NCI-H2227 (cell line): Measurements from ENCODE around the gene CCDC107.

ENCODE experiments used
- DNase-seq: peaks from one replicate; lab custom pipeline; 2025; ENCODE audit not compliant: unreplicated experiment; lab: John Stamatoyannopoulos, UW

The CCDC107 gene

DNA sequence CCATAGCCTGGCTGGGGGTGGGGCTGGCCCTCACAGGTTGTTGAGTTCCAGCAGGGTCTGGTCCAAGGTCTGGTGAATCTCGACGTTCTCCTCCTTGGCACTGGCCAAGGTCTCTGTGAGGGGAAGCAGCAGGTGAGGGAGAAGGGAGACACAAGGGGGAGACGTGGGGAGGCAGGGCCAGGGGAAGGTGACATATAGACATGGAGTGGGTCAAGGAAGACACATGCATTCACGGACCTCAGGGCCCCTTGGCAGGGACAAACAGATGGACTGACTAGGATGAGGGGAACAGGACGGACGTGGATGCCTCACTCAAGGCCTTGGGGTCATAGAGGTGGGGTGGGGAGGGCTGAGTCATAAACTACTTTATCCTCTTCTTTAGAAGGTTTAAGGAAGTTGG, 24.0 kb downstream of the CCDC107 start:
- no peak for DNase-seq

DNA sequence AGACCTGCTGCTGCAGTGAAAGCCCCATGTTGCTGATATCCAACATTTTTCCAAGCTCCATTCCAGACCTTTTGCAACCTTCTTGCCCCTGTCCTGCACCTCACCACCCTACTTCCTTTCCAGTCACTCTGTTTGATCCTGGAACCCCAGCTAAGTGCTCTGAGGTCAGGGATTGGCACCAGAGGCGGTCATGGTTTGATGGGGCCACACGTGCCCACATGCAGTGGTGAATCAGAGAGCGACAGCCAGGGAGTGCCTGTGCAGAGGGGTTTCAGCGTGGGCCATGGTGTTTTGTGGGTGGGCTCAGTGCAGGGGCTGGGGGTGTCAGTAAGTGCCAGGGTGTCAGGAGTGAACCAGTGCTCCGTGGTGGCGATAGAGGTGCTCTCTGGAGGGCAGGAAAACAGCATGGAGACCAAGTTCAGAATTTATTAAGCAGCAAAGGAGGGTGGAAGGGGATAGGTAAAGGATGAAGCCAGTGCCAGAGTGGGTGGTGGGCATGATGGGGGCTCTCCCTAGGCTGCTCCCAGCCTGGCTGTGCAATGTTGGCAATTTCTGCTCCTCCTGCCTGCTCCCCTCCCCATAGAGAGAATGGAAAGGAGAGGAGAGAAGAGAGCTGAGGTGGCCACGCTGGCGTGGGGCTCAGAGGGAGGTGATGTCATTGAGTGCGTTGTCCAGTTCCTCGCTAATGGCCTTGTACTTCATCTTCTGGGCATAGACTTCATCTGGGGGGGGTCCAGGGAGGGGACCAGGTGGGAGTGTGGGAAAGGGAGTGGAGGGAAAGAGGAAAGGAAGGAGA, 24.6 kb downstream of the CCDC107 start:
- DNase-seq: no peak

GRCh38 chr9:35683323-35683722, 25.2 kb downstream of the CCDC107 start:
- DNase-seq: no peak

GRCh38 chr9:35684921-35685320, 26.8 kb downstream of the CCDC107 start:
- DNase-seq: no peak

DNA sequence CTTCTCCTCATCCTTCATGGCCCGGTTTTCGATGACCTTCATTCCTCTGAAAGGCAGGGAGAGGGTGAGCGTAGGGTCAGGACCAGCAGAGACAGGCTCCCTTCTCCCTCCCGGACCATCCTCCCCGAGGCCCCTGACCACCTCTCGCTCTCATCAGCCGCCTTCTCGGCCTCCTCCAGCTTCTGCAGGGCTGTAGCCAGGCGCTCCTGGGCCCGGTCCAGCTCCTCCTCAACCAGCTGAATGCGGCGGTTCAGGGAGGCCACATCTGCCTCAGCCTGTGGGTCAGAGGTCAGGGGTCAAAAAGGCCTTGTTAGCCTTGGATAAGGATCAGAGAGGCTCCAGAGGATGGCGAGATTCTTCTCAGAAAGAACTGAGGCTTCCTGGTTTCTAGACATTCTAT, 27.4 kb downstream of the CCDC107 start:
- DNase-seq: no peak

DNA sequence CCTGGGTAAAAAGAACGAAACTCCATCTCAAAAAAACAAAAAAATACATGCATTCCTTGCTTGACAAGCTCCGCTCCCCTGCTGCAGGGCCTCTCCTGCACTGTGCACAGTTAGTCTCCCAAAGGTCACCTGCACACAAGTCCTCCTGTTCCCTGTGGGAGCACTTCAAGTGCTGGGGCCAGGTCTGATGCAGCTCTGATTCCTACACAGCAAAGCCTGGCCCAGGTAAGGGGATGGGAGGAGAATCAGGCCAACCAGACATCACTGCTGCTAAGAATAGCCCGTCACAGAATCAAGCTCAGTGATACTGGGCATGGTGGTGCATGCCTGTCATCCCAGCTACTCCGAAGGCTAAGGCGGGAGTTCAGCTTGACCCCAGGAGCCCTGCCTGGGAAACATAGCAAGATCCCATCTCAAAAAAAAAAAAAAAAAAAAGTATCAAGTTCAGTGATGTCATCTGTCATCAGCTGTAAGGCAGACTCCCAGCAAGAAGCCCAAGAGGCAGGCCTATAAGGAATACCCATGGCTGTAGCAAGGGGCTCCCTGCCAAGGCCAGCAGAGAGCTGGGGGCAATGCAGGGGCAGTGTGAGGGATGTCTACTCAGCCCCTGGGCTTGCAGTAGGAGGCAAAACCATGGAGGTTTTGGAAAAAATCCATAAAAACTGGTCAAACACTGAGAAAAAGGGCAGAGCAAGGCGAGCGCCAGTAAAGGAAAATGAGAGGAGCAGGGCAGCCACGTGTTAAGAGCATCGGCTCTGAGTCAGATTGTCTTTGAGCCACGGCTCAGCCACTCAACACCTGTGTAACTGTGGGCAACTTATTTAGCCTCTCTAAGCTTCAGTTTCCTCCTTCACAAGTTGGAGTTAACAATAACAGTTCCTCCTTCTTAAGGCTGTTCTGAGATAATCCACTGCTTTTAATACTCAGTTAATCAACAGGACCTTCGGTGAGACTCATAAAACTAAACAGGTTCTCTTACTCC, 28.4 kb downstream of the CCDC107 start:
- DNase-seq: no peak

- no peak for DNase-seq
Measured at GRCh38 chr9:35687306-35687705, 29.2 kb downstream of the CCDC107 start.

- DNase-seq: no peak
Measured at GRCh38 chr9:35687972-35688557, 30.0 kb downstream of the CCDC107 start.

DNA sequence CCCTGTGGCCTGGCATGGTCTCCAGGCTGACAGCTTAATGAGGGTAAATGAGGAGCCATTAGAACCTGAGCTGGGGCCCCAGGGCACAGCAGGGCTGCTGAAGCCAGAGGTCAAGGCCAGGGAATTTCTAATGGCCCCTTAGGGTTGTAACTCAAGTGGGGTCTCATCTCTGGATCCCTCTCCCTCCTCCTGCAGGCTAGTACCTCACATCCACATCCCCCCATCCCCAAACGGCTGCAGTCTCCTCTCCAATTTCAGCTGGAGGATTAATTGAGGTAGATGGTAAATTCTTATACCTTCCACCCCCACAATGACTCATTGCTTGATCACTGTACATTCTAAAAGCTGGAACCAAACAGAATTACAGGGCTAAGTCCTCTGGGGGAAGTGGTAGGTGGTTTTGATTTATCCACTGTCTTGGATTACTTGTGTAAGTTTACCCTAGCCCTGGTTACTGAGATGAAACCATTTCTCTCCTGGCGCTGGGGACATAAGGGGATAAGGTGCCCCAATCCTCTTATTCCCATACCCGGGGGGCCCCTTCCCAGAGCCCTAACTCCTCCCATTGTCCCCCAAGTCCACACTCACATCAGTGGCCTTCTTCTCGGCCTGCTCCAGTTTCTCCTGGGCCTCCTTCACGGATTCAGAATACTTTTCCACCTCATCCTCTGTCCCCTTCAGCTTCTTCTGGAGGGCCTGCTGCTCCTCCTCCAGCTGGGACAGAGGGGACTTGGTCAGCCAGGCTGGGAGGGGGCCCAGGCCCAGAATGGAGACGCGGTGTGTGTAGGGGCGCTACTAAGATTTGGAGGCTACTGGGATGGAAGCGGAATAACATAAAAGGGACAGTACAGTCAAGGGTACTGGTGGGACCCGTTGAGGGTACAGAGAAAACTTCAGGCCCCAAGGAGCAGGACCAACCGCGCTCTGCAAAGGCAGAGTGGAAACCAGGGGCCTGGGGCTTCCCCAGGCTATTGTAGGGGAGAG, 30.8 kb downstream of the CCDC107 start:
- no peak for DNase-seq

DNA sequence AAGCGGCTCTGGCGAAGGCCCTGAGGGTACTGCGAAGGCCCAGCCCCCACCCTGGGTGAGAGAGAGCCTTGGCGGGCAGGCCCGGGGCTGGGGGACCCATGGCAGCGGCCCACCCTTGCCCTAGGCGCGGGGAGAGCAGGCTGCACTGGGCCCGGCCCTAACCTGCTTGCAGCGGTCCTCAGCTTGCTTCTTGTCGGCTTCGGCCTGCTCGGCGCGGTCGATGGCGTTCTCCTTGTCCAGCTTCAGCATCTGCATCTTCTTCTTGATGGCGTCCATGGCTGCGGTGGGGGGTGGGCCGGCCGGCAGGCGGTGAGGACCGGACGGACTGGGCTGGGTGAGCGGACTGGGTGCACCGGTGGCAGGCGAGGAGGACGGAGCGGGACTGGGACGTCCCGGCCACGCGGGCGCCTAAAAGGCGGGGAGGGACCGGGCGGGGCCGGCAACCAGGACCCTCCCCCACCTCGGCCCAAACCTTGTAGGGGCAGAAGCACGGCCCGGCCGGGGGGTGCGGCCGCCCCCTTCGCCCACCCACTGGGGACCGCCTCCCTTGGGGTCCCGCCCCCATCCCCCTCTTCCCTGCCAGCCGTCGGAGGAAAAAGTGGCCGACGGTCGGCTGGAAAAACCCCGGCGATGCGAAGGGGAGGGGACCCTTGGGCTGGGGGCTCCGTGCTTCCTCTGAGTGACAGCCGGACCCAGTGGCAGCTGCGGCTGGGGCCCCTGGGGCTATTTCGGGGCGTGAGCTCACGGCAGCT, 31.6 kb downstream of the CCDC107 start, which contains the start of gene TPM2:
Gene TPM2 (minus strand): TSS at position 384 of the 752 bp plus-strand sequence. CDS start 108 bp downstream, at position 276.
- DNase-seq: no peak

- DNase-seq: no peak
Measured at GRCh38 chr9:35690294-35690613, 32.2 kb downstream of the CCDC107 start.

DNA sequence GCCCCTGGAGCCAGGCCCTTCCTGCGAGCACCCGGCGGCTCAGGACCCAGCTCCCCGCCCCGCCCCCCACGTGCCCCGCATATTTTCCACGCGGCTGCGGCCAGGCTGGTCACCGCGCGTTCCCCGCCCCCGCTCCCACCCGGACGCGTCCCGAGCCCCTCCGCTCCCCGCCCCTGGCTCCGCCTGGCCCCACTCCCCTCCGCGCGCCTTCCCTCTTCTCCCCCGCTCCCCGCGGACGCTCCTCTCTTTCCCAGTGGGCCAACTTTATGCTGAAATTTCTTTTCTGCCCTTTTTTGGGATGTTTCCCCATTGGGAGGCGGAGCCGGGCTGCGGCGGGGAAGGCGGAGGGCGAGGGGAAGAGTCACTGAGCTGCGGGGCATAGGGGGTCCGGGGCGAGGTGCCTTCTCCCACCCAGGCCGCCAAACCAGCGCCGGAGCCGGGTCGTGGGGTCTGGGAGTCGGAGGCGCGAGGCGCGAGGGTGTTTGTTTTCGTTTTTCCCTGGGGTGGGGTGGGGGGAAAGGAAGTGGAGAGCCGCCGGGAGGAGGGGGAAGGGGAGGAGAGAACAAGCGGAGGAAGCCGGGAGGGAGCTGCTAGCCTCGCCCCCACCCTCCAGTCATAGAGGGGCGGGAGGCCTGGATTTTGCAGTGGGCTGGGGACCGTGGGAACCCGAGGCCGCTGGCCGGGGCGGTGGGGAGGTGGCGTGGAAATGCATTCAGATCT, 32.7 kb downstream of the CCDC107 start:
- DNase-seq: peak; percentile 49

- DNase-seq: no peak
Measured at GRCh38 chr9:35691334-35691650, 33.2 kb downstream of the CCDC107 start.

GRCh38 chr9:35691757-35692301, 33.7 kb downstream of the CCDC107 start:
- no peak for DNase-seq

DNA sequence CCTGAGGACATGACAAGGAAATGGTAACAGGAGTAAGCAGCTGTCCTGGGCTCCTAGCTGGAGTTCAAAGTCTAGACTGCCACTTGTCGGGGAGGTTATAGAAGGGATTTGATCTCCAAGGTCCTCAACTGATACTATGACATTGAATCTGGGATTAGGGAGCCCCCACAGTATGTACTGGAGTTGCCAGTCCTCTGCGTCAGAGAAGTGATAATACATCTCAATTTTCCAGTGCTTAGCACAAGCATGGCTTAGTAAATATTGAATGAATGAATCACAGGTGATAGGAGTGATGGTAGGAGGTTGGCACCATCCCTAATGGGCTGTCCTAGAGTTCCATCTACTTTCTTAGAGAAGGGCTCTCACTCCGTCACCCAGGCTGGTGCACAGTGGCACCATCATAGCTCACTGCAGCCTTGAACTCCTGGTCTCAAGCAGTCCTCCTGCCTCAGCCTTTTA, 37.9 kb downstream of the CCDC107 start:
- no peak for DNase-seq

- DNase-seq: peak; percentile 21
Measured at GRCh38 chr9:35696520-35697215, 38.6 kb downstream of the CCDC107 start.

DNA sequence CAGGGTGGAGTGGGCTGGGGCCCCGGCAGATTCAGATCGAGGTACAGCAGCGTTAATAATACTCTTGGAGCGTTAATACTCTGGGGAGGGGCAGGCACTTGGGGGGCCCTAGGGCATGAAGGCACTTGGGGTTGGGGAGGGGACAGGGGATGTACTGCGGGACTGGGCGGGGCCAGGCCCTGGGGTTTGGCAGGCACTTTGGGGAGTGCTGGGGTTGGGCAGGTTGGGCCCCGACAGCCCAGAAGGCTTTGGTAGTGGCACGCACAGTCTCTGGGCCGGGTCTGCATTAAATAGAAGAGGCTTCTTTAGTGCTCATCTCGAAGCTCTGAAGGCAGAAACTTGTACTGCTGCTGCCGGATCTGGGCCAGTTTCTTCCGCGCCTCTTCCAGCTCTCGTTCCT, 39.4 kb downstream of the CCDC107 start:
- DNase-seq: no peak

- no peak for DNase-seq
Measured at GRCh38 chr9:35698231-35698630, 40.1 kb downstream of the CCDC107 start.
